Smooth muscle cell (in vitro differentiated cells): ENCODE measurements around the gene KLK4. TPM values are rescaled to one million over a fixed set of nuclear protein-coding genes. Genes with fewer than 3 reads are reported as not detected.

ENCODE experiments used
- DNase-seq: peaks from one replicate; lab custom pipeline; 2025; ENCODE audit not compliant: unreplicated experiment; lab: John Stamatoyannopoulos, UW
- H2AFZ ChIP-seq: fragments of 200-600 bp; sonication (generic); 2 replicates; pipeline ENCODE4 v1.6.0; 2016; ENCODE audit warnings: antibody characterized with exemption, low read depth, mild to moderate bottlenecking
- H3F3A ChIP-seq: fragments of 200-600 bp; sonication (generic); 2 replicates; pipeline ENCODE4 v1.6.0; 2017; ENCODE audit warnings: antibody characterized with exemption, low read depth
- H3K27ac ChIP-seq: fragments of 200-600 bp; sonication (generic); 2 replicates; pipeline ENCODE4 v1.5.1; 2016; ENCODE audit warnings: low read depth, mild to moderate bottlenecking
- H3K27me3 ChIP-seq: fragments of 200-600 bp; sonication (generic); 2 replicates; pipeline ENCODE4 v1.6.1; 2016; ENCODE audit warnings: low read depth, mild to moderate bottlenecking
- H3K36me3 ChIP-seq: fragments of 200-600 bp; sonication (generic); 2 replicates; pipeline ENCODE4 v1.5.1; 2016; ENCODE audit warnings: low read depth
- H3K4me1 ChIP-seq: fragments of 200-600 bp; sonication (generic); 2 replicates; pipeline ENCODE4 v1.5.1; 2016; ENCODE audit warnings: low read depth
- H3K4me2 ChIP-seq: fragments of 200-600 bp; sonication (generic); 2 replicates; pipeline ENCODE4 v1.6.0; 2016; ENCODE audit warnings: mild to moderate bottlenecking
- H3K4me3 ChIP-seq: fragments of 200-600 bp; sonication (generic); 2 replicates; pipeline ENCODE4 v1.5.1; 2016; ENCODE audit warnings: mild to moderate bottlenecking
- H3K79me2 ChIP-seq: fragments of 200-600 bp; sonication (generic); 2 replicates; pipeline ENCODE4 v1.6.0; 2016; ENCODE audit warnings: low read depth, mild to moderate bottlenecking
- H3K9ac ChIP-seq: fragments of 200-600 bp; sonication (generic); 2 replicates; pipeline ENCODE4 v1.6.0; 2016; ENCODE audit warnings: low read depth
- H3K9me3 ChIP-seq: fragments of 200-600 bp; sonication (generic); replicated peaks from 2 replicates; pipeline ENCODE4 v1.5.1; 2016; ENCODE audit warnings: low read depth
- H4K20me1 ChIP-seq: fragments of 200-600 bp; sonication (generic); 2 replicates; pipeline ENCODE4 v1.6.0; 2016; ENCODE audit warnings: low read depth
- WGBS: methylation state at CpG from one replicate; pipeline ENCODE4 v1.1.7; 2016; ENCODE audit warnings: low lambda C conversion rate; 5-methylcytosine and 5-hydroxymethylcytosine counted together
- polyA plus RNA-seq: library from polyadenylated mRNA; unstranded; fragments of >200 nt; fragmentation: Nextera tagmentation; extraction: Ambion mirVana; gene quantifications from 2 replicates; pipeline ENCODE4 v1.2.1, GENCODE V29; 2016
- total RNA-seq: library from RNA; depleted of rRNA; stranded (reverse); fragments of >200 nt; gene quantifications from 2 replicates; pipeline ENCODE4 v1.2.3, GENCODE V29; 2014
- TF ChIP-seq, protein P1 (sequence below): fragments of 200-600 bp; sonication (generic); IDR thresholded peaks from 2 replicates; pipeline ENCODE4 v1.5.1; 2017; ENCODE audit warnings: borderline replicate concordance, mild to moderate bottlenecking, antibody characterized with exemption; ENCODE audit not compliant: insufficient read depth, poor library complexity, severe bottlenecking

Gene KLK4
- total and polyA plus RNA-seq, 2 experiments from 2014 or later = 0.82 TPM; not detected in 1

DNA sequence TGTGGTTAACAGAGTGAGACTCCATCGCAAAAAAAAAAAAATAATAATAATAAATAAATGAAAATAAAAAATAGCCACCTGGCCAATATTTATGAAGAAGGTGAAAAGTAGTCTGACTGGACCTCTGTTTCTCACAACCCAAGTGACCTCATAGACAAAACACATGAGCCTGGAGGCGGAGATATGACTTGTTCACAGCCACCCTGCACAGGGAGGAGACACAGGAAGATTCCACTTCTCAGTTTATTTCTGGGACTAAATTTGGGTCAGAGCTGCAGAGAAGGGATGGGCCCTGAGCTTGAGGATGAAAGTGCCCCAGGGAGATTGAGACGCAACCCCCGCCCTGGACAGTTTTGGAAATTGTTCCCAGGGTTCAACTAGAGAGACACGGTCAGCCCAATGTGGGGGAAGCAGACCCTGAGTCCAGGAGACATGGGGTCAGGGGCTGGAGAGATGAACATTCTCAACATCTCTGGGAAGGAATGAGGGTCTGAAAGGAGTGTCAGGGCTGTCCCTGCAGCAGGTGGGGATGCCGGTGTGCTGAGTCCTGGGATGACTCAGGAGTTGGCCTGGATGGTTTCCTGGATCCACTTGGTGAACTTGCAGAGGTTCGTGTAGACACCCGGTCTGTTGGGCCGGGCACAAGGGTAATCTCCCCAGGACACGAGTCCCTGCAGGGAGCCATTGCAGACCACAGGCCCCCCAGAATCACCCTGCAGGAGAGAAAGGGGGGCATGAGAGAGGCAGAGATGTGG is 32.1 kb upstream of the KLK4 start:
- H2AFZ ChIP-seq = no peak overlapping the region
- H3K9me3 ChIP-seq = no peaks in the 10 kb centered on the region
- H3K4me3 ChIP-seq = no peak overlapping the region
- no peaks in the 10 kb centered on the region for H3K4me1 ChIP-seq
- H3K27ac ChIP-seq = no peak overlapping the region
- 92% methylated on average over 10 of the region's 10 CpGs for WGBS
- H3K27me3 ChIP-seq = no peaks in the 10 kb centered on the region
- H4K20me1 ChIP-seq = no peaks in the 10 kb centered on the region
- no peaks in the 10 kb centered on the region for H3F3A ChIP-seq
- H3K79me2 ChIP-seq = no peaks in the 10 kb centered on the region
- no peaks in the 10 kb centered on the region for H3K36me3 ChIP-seq
- no peak overlapping the region for H3K4me2 ChIP-seq
- DNase-seq = no peak
- TF ChIP-seq, protein P1, sequence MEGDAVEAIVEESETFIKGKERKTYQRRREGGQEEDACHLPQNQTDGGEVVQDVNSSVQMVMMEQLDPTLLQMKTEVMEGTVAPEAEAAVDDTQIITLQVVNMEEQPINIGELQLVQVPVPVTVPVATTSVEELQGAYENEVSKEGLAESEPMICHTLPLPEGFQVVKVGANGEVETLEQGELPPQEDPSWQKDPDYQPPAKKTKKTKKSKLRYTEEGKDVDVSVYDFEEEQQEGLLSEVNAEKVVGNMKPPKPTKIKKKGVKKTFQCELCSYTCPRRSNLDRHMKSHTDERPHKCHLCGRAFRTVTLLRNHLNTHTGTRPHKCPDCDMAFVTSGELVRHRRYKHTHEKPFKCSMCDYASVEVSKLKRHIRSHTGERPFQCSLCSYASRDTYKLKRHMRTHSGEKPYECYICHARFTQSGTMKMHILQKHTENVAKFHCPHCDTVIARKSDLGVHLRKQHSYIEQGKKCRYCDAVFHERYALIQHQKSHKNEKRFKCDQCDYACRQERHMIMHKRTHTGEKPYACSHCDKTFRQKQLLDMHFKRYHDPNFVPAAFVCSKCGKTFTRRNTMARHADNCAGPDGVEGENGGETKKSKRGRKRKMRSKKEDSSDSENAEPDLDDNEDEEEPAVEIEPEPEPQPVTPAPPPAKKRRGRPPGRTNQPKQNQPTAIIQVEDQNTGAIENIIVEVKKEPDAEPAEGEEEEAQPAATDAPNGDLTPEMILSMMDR = no peak
- no peak overlapping the region for H3K9ac ChIP-seq

DNA sequence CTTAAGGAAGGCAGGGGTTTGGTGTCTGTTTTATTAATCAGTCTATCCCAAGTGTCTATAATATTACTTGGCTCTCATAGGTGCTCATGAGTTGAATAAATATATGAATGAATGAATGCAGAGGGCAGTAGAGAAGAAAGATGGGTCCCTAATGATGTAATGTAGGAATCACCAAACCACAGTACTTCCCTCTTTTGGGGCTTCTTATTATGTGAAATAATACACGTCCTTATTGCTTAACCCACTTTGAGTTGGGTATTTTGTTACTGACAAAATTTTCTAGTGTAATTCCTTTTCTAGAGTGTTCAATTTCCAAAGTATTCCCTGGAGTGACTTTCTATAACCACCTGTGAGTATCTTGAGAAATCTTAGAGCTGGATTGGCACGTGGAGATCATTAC is 28.4 kb upstream of the KLK4 start:
- H3F3A ChIP-seq = no peaks in the 10 kb centered on the region
- H3K4me2 ChIP-seq = no peak overlapping the region
- H3K4me3 ChIP-seq = no peak overlapping the region
- no peaks in the 10 kb centered on the region for H3K79me2 ChIP-seq
- no peak overlapping the region for H3K27ac ChIP-seq
- no peaks in the 10 kb centered on the region for H3K4me1 ChIP-seq
- no peaks in the 10 kb centered on the region for H3K9me3 ChIP-seq
- H3K9ac ChIP-seq = no peak overlapping the region
- 75% methylated on average over 2 of the region's 2 CpGs for WGBS
- H2AFZ ChIP-seq = no peak overlapping the region
- no peak for DNase-seq
- TF ChIP-seq, protein P1 = no peak
- no peaks in the 10 kb centered on the region for H3K36me3 ChIP-seq
- H4K20me1 ChIP-seq = no peaks in the 10 kb centered on the region
- no peaks in the 10 kb centered on the region for H3K27me3 ChIP-seq

DNA sequence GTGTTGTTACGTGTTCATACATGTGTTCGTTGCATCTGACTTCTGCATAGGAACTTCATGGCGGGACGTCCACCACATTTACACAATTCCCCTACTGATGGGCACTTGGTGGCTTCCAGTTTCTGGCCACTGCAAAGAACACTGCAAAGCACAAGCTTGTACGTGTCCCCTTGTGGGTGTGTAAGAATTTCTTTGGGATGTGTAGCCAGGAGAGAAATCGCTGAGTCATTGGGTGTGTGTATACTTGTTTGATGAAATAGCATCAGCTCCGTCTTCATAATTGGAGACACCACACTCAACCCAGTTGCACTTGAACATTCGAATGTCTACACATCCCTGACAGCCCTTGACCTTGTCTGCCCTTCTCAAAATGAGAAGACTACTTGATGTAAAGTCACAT is 22.4 kb upstream of the KLK4 start:
- DNase-seq = no peak
- H3K36me3 ChIP-seq = no peaks in the 10 kb centered on the region

More for the DNA sequence above, 22.4 kb upstream of the KLK4 start:
- no peaks in the 10 kb centered on the region for H3K4me1 ChIP-seq
- H3F3A ChIP-seq = no peaks in the 10 kb centered on the region
- TF ChIP-seq, protein P1 = no peak
- no peak overlapping the region for H3K4me3 ChIP-seq
- no peaks in the 10 kb centered on the region for H3K79me2 ChIP-seq
- no peak overlapping the region for H2AFZ ChIP-seq
- no peak overlapping the region for H3K4me2 ChIP-seq
- H4K20me1 ChIP-seq = no peaks in the 10 kb centered on the region
- peaks cover 4% of the 10 kb centered on the region for H3K27me3 ChIP-seq
- H3K9me3 ChIP-seq = no peaks in the 10 kb centered on the region
- H3K27ac ChIP-seq = no peak overlapping the region
- WGBS = 70% methylated on average over 8 of the region's 8 CpGs
- H3K9ac ChIP-seq = no peak overlapping the region
